Measurements from ENCODE around the gene FGF3. TPM values are rescaled to one million over a fixed set of nuclear protein-coding genes. Genes with fewer than 3 reads are reported as not detected.

The FGF3 gene
- polyA plus RNA-seq, 3 donors, result not detected

DNA sequence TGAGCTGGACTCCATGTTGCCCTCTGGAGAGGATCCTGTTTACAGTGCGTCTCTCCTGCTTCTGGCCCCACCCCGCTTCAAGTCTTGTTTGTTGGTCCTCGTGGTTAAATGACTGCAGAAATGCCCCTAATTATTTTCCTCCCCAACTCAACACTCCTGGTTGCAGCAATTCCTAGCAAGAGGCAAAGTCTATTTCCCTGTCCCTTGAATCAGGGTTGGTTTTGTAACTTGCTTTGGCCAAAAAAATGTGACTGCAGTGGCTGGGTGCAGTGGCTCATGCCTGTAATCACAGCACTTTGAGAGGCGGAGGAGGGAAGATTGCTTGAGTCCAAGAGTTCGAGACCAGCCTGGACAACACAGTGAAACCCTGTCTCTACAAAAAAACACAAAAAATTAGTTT, 41.0 kb upstream of the FGF3 start:
- Histone ChIP-seq H3K27me3 (ENCODE audit: control insufficient read depth in 2 of 2, insufficient read depth in 2 of 2, low read length in 2 of 2) (peaks cover 0 to 3% of the 10 kb centered on the region in 2 donors), H3K27ac (ENCODE audit: low read depth in 1 of 2, low read length in 2 of 2) (no peak overlapping the region), H3K9me3 (replicated peaks in 1 of 2; ENCODE audit: control insufficient read depth in 1 of 2, insufficient read depth in 1 of 2, low read length in 2 of 2) (no peaks in the 10 kb centered on the region), H3K36me3 (replicated peaks in 1 of 2; ENCODE audit: control insufficient read depth in 1 of 2, insufficient read depth in 2 of 2, low read length in 2 of 2) (no peaks in the 10 kb centered on the region), H3K79me2 (ENCODE audit: insufficient read depth, low read length) (no peaks in the 10 kb centered on the region), H4K20me1 (ENCODE audit: insufficient read depth, low read length) (no peaks in the 10 kb centered on the region), H3K4me2 (replicated peaks; ENCODE audit: extremely low read depth, low read length, poor library complexity, severe bottlenecking) (no peak overlapping the region), H3K4me3 (replicated peaks in 1 of 3; ENCODE audit: low read depth in 2 of 3, low read length in 3 of 3) (no peak overlapping the region), H3K4me1 (ENCODE audit: control insufficient read depth in 1 of 2, insufficient read depth in 2 of 2, low read length in 2 of 2) (no peaks in the 10 kb centered on the region), H2AFZ (ENCODE audit: insufficient read depth, low read depth, low read length, poor library complexity, severe bottlenecking) (no peak overlapping the region), H3K9ac (ENCODE audit: insufficient read depth, low read length, poor library complexity, severe bottlenecking) (no peak overlapping the region)
- H3K36me3 Mint-ChIP-seq, result no peaks in the 10 kb centered on the region
- TF ChIP-seq, protein P1, sequence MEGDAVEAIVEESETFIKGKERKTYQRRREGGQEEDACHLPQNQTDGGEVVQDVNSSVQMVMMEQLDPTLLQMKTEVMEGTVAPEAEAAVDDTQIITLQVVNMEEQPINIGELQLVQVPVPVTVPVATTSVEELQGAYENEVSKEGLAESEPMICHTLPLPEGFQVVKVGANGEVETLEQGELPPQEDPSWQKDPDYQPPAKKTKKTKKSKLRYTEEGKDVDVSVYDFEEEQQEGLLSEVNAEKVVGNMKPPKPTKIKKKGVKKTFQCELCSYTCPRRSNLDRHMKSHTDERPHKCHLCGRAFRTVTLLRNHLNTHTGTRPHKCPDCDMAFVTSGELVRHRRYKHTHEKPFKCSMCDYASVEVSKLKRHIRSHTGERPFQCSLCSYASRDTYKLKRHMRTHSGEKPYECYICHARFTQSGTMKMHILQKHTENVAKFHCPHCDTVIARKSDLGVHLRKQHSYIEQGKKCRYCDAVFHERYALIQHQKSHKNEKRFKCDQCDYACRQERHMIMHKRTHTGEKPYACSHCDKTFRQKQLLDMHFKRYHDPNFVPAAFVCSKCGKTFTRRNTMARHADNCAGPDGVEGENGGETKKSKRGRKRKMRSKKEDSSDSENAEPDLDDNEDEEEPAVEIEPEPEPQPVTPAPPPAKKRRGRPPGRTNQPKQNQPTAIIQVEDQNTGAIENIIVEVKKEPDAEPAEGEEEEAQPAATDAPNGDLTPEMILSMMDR (IDR thresholded peaks at IDR 0.05), result no peak
- peaks cover 10 to 25% (median 14%) of the 10 kb centered on the region in 3 donors for H3K27me3 Mint-ChIP-seq (ENCODE audit: low read depth in 3 of 3)
- H3K4me3 Mint-ChIP-seq, result peak overlapping the region in 1 of 2 donors; percentile 44
- peaks cover 0 to 7% (median 0%) of the 10 kb centered on the region in 7 donors for H3K9me3 Mint-ChIP-seq
- intact Hi-C loops (cut with micrococcal nuclease), result no loop called here
- peaks cover 5% of the 10 kb centered on the region for H3K4me1 Mint-ChIP-seq
- H3K27ac Mint-ChIP-seq, result no peak overlapping the region
- DNase-seq, result no peak
- WGBS (ENCODE audit: insufficient coverage), result no CpG with 5 or more reads among the region's 5 CpGs

DNA sequence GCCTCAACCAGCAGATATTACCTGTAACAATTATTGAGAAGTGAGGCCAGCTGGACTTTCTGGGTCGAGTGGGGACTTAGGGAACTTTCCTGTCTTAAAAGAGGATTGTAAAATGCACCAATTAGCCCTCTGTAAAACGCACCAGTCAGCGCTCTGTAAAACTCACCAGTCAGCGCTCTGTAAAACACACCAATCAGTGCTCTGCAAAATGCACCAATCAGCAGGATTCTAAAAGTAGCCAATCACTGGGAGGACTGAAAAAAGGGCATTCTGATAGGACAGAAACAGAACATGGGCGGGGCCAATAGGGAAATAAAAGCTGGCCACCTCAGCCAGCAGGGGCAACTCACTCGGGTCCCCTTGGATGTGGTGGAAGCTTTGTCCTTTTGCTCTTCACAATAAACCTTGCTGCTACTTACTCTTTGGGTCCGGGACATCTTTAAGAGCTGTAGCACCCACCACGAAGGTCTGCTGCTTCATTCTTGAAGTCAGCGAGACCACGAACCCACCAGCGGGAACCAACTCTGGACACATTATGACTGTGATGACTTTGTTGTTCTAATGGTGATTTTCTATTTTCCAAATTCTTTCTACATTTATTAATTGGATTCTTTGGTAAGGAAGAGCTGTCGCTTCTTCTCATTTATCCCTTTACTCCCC, 40.2 kb upstream of the FGF3 start:
- no peak overlapping the region for H3K9ac ChIP-seq (ENCODE audit: insufficient read depth, low read length, poor library complexity, severe bottlenecking)
- no peak overlapping the region for H3K27ac Mint-ChIP-seq
- no peaks in the 10 kb centered on the region for H3K9me3 ChIP-seq (replicated peaks in 1 of 2; ENCODE audit: control insufficient read depth in 1 of 2, insufficient read depth in 1 of 2, low read length in 2 of 2)
- H3K4me1 Mint-ChIP-seq, result peaks cover 5% of the 10 kb centered on the region
- H3K36me3 ChIP-seq (replicated peaks in 1 of 2; ENCODE audit: control insufficient read depth in 1 of 2, insufficient read depth in 2 of 2, low read length in 2 of 2), result no peaks in the 10 kb centered on the region
- H3K4me3 Mint-ChIP-seq, result no peak overlapping the region
- no peak overlapping the region for H2AFZ ChIP-seq (ENCODE audit: insufficient read depth, low read depth, low read length, poor library complexity, severe bottlenecking)
- peaks cover 10 to 25% (median 14%) of the 10 kb centered on the region in 3 donors for H3K27me3 Mint-ChIP-seq (ENCODE audit: low read depth in 3 of 3)
- TF ChIP-seq, protein P1 (IDR thresholded peaks at IDR 0.05), result no peak
- no peak overlapping the region for H3K27ac ChIP-seq (ENCODE audit: low read depth in 1 of 2, low read length in 2 of 2)
- no peak overlapping the region for H3K4me2 ChIP-seq (replicated peaks; ENCODE audit: extremely low read depth, low read length, poor library complexity, severe bottlenecking)
- no peaks in the 10 kb centered on the region for H3K36me3 Mint-ChIP-seq
- H3K9me3 Mint-ChIP-seq, result peaks cover 0 to 7% (median 2%) of the 10 kb centered on the region in 7 donors
- H3K4me3 ChIP-seq (replicated peaks in 1 of 3; ENCODE audit: low read depth in 2 of 3, low read length in 3 of 3), result no peak overlapping the region
- peaks cover 0 to 3% of the 10 kb centered on the region in 2 donors for H3K27me3 ChIP-seq (ENCODE audit: control insufficient read depth in 2 of 2, insufficient read depth in 2 of 2, low read length in 2 of 2)
- no peaks in the 10 kb centered on the region for H3K4me1 ChIP-seq (ENCODE audit: control insufficient read depth in 1 of 2, insufficient read depth in 2 of 2, low read length in 2 of 2)
- intact Hi-C loops (cut with micrococcal nuclease), result no loop called here
- H4K20me1 ChIP-seq (ENCODE audit: insufficient read depth, low read length), result no peaks in the 10 kb centered on the region
- WGBS (ENCODE audit: insufficient coverage), result 57% methylated on average over 1 of the region's 12 CpGs
- H3K79me2 ChIP-seq (ENCODE audit: insufficient read depth, low read length), result no peaks in the 10 kb centered on the region
- DNase-seq, result no peak
